D721Med (cell line): Measurements from ENCODE around the gene RELT.

ENCODE experiments used
- DNase-seq: peaks from one replicate; pipeline ENCODE4 v3.0.0; 2011; ENCODE audit warnings: low spot score; ENCODE audit not compliant: insufficient read length
- FAIRE-seq: peaks from 2 replicates; lab custom pipeline; 2011; peaks lifted over from hg19 to GRCh38; lab: Jason Lieb, UNC
- TF ChIP-seq, protein P1 (sequence below): IDR thresholded peaks from 2 replicates; pipeline ENCODE4 v1.5.1; 2012; ENCODE audit warnings: mild to moderate bottlenecking, control low read depth; ENCODE audit not compliant: insufficient read depth; ENCODE audit errors: missing control alignments

The RELT gene, protein sequence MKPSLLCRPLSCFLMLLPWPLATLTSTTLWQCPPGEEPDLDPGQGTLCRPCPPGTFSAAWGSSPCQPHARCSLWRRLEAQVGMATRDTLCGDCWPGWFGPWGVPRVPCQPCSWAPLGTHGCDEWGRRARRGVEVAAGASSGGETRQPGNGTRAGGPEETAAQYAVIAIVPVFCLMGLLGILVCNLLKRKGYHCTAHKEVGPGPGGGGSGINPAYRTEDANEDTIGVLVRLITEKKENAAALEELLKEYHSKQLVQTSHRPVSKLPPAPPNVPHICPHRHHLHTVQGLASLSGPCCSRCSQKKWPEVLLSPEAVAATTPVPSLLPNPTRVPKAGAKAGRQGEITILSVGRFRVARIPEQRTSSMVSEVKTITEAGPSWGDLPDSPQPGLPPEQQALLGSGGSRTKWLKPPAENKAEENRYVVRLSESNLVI

DNA sequence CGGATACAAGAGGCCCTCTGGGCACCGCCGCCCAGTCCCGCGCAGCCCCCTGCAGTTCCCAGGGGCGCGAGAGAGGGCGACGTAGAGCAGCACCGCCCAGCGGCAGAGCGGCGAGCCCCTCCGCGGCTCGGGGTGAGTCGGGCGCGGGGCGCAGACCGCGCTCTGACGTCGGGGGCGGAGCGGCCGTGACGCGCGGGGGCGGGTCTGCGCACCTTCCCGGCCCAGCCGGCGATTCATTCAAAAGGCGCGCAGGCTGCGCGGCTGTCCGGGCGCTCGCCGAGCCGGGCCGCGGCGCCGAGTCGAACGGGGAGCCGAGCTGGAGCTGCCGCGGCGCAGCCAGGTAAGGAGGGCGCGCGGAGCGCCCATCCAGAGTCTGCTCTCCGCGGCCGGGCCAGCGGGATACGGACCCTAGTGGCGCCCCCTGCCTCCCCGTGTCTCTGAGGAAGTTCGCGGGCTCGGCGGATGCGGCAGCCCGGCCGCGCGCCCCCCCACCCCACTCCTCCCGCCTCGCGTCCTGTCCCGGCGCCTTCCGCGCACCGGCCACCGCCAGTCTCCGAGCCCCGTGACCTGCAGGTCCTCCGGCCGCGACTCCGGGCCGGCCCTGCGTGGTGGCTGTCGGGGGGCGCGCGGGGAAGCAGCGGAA, at the start of gene RELT:
Gene RELT, plus strand, starts transcription at position 240 of the 643 bp plus-strand sequence. CDS start 12,738 bp downstream, outside the sequence.
- peak; percentile 95 for DNase-seq
- TF ChIP-seq, protein P1, sequence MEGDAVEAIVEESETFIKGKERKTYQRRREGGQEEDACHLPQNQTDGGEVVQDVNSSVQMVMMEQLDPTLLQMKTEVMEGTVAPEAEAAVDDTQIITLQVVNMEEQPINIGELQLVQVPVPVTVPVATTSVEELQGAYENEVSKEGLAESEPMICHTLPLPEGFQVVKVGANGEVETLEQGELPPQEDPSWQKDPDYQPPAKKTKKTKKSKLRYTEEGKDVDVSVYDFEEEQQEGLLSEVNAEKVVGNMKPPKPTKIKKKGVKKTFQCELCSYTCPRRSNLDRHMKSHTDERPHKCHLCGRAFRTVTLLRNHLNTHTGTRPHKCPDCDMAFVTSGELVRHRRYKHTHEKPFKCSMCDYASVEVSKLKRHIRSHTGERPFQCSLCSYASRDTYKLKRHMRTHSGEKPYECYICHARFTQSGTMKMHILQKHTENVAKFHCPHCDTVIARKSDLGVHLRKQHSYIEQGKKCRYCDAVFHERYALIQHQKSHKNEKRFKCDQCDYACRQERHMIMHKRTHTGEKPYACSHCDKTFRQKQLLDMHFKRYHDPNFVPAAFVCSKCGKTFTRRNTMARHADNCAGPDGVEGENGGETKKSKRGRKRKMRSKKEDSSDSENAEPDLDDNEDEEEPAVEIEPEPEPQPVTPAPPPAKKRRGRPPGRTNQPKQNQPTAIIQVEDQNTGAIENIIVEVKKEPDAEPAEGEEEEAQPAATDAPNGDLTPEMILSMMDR, result peak; percentile 73
- no peak for FAIRE-seq

DNA sequence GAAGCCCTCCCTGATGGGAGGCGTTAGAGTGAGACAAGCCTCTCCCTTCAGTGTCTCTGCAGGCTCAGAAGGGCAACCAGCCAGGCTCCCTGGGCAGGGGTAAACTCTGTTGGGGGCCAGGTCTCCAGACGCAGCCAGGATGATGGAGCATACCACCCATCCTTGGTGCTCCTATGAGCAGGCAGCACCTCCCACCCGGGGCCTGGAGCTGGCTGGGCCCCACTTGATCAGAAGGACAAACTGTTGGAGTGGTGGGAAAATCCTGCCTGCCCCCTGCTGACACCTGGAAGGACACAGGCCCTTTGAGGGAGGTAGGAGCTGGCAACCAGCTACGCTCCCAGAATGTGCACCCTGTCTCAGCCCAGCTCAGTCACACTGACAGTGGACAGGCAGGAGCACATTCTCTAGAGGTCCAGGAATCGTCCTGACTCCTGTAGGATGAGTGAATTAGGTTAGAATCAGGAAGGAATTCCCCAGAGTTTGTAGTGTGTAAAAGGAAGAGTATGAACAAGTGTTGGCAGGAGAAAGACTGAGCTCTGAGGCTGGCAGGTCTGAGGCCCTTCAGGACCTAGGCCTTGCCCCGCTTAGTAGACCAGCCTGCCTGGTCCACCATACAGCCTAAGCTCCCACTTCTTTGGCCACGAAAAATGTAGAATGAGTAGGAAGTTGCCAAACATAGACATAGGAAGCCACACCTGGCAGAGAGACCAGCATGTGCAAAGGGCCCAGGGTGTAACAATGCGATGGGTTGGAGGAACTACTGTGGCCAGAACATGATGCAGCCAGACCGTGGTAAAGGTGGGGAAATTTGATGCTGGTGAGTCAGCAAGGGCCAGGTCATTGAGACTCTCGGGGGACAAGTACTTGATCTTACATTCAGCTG, 49.0 kb upstream of the RELT start:
- FAIRE-seq (no peak), DNase-seq (no peak)
- TF ChIP-seq, protein P1, result no peak

DNA sequence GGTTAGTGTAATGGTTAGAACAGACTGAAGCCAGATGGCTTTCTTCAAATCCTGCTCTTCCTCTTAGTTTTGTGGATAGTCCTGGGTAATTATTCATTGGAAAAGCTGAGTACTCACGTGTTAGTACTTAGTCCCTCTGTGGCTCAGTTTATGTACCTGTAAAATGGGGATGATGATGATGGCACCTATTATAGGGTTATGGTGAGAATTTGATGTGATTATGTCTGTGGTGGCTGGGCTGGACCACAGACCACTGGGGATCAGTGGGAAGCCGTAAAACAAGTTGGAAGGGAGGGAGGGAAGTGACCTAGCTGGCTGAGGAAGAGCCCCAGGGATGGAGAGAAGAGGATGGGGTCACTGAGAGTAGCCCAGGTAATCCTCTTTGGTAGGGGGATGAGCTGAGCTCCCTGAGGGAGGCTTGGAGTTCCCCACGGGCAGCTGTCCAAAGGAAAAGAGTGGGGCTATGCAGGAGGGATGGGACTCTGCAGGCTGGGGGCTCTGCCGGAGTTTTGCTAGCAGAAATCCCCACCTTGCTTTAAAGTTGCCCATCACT, 48.3 kb upstream of the RELT start:
- no peak for DNase-seq
- no peak for FAIRE-seq
- TF ChIP-seq, protein P1, result no peak

DNA sequence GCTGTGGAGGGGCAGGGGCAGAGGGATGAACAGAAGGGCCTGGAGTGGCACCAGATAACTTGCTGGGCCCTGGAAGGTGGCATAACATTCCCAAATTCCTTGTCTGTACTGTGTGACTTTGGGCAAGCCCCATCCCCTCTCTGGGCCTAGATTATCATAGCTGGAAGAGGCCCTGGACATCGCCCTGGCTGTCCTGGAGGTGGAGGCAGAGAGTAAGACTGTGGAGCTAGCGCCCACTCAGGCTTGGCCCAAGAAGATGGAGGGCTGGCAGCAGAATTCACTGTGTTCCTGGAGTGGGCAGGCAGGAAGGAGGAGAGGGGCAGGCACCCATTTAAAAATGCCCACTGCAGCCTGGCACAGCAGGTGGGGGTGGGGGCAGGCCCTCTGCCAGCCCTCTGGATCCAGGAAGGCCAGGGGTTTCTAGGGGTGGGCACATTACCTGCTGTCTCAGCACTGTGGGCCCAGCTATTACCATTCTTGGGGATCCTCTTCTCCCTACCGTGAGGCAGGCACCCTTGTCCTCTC, 45.6 kb upstream of the RELT start:
- DNase-seq, result no peak
- TF ChIP-seq, protein P1, result no peak
- FAIRE-seq, result no peak

DNA sequence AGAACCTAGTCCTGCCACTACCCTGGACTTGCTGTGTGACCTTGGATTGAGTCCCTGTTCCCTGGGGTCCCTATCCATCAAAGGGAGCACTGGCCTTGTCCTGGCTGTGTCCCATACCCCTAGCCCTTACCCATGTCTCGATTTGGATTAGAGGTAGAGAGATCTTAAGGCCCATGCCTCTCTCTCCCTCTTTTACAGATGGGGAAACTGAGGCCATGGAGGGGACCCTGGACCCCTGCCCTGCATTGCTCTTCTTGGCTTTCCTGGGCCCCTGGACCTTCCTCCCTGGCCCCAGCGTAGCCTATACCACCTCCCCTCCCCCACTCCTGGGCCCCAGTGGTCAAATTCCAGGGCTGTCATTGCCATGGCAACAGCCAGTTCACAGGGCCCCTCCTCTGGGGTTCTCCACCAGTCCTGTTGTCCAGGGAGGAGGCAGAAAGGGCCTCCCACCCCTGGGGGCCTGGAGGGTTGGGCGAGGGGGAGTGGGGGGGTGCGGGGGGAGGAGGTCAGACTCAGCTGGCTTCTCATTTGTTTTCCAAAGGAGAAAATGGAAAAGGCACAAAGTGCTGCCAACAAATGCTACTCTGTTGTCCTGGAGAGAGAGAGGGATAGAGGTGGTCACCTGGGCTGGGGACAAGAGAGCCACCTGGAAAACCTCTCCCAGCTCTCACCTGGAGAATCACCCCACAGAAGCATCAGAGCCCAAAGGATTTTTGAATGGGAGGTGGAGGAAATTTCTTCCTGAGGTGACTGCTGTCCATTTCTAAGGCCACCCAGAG, 44.9 kb upstream of the RELT start:
- no peak for DNase-seq
- FAIRE-seq, result no peak
- TF ChIP-seq, protein P1, result no peak

DNA sequence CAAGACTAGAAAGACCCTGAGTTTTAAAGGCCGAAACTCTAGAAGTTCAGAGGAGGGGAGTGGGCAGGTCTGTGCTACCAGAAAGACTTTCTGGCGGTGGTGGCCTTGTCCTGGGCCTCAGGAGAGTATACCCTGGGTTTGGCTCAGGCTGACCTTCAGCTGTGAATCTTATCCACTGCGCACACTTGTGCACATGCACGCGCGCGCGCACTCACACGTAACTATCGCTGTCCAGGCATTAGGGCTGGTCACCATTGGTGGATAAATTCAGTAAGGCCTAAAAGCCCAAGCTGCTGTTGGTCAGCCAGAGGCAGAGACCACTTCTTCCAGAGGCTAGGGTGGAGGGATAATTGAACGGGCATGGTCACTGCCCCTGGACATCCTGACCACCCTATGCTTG, 43.0 kb upstream of the RELT start:
- FAIRE-seq (no peak), DNase-seq (no peak)
- TF ChIP-seq, protein P1, result no peak
